ENCODE results near the gene ZDHHC16.

DNA sequence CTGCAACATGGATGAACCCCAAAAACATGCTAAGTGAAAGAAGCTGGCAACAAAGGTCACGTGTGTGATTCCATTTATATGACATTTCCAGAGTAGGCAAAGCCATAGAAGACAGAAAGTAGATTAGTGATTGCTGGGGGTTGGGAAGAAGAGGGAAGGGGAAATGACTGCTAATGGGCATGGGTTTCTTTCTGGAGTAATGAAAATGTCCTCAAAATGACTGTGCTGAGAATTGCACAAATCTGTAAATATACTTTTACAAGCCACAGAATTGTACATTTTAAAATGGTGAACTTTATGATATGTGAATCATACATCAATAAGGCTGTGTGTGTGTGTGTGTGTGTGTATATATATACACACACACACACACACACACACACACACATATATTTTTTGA is 36.4 kb downstream of the ZDHHC16 start:
- TF ChIP-seq, protein P1, sequence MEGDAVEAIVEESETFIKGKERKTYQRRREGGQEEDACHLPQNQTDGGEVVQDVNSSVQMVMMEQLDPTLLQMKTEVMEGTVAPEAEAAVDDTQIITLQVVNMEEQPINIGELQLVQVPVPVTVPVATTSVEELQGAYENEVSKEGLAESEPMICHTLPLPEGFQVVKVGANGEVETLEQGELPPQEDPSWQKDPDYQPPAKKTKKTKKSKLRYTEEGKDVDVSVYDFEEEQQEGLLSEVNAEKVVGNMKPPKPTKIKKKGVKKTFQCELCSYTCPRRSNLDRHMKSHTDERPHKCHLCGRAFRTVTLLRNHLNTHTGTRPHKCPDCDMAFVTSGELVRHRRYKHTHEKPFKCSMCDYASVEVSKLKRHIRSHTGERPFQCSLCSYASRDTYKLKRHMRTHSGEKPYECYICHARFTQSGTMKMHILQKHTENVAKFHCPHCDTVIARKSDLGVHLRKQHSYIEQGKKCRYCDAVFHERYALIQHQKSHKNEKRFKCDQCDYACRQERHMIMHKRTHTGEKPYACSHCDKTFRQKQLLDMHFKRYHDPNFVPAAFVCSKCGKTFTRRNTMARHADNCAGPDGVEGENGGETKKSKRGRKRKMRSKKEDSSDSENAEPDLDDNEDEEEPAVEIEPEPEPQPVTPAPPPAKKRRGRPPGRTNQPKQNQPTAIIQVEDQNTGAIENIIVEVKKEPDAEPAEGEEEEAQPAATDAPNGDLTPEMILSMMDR (IDR thresholded peaks at IDR 0.05), result no peak
- TF ChIP-seq SIN3A (IDR thresholded peaks at IDR 0.05; ENCODE audit: borderline replicate concordance, insufficient read depth, low read depth, low read length) (no peak), POLR2AphosphoS5 (IDR thresholded peaks at IDR 0.05; ENCODE audit: low read depth, low read length) (no peak), REST (IDR thresholded peaks at IDR 0.05; ENCODE audit: insufficient read depth in 1 of 2, low read depth in 2 of 2, low read length in 1 of 2) (no peak), TCF7L2 (IDR thresholded peaks at IDR 0.05; ENCODE audit: low read depth, low read length) (no peak)
